GM08714 (cell line): ENCODE data around the gene ATF4.
A peak's percentile ranks its signal among the peaks of the same experiment; 100 is the strongest.

ENCODE experiments used
- H3K4me3 ChIP-seq: fragments of 200-500 bp; sonication (Bioruptor generic); 2 replicates; pipeline ENCODE4 v1.5.1; 2014; ENCODE audit warnings: mild to moderate bottlenecking, low read length, inconsistent platforms
- ZNF274 ChIP-seq: IDR thresholded peaks from 2 replicates; pipeline ENCODE4 v1.6.1; 2012; ENCODE audit warnings: mild to moderate bottlenecking, low read depth, low read length

The ATF4 gene

DNA sequence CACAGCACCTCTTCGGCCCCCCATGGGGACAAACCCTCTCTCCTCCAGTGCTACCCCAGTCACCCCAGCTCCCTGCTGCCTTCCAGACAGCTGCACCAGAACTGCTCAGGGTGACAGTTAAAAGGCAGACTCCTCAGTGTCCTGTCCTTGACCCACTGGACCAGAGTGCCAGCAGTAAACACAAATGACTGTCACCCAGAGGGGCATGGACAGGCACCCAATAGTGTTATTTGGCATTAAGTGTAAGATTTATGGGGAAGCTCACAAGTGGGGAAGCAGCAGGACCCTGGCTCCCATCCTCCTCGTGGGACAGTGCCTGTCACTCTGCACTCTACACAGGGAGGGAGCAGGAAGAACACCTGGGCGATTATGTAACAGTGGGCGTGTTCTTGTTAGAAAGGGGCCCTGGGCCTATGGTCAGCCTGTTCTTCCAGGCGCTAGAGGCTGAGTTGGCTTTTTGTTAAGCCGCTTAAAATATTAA is 7.2 kb downstream of the ATF4 start:
- no peak for TF ChIP-seq ZNF274
- no peak overlapping the region for H3K4me3 ChIP-seq

DNA sequence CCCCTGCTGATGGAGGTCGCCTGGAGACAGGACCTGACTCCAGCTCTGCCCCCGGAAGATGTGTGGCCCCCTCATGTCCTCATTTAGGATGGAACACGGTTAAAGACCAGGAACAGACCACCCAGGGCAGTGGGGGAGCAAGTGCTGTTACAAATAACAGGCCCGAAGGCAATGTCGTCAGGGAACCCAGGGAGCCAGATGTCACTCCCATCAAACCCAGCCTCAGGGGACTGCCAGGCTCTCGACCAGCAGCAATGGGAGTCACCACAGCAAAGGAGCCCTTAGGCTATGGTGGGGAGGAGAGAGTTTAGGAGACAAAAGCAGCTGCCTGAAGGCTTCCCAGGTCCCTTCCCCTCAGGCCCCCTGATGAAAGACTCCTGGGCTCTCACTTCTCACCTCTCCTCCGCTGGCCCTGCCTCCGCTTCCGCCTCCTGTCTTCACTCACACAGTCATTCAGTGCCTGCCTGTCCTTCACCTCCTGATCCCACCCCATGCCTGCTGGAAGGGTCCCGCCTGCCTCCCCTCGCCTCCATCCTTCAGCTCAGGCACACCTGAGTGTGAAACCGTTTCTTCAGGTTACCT is 7.8 kb downstream of the ATF4 start:
- no peak overlapping the region; the same call in 1 of the 2 replicates for H3K4me3 ChIP-seq
- no peak for TF ChIP-seq ZNF274

DNA sequence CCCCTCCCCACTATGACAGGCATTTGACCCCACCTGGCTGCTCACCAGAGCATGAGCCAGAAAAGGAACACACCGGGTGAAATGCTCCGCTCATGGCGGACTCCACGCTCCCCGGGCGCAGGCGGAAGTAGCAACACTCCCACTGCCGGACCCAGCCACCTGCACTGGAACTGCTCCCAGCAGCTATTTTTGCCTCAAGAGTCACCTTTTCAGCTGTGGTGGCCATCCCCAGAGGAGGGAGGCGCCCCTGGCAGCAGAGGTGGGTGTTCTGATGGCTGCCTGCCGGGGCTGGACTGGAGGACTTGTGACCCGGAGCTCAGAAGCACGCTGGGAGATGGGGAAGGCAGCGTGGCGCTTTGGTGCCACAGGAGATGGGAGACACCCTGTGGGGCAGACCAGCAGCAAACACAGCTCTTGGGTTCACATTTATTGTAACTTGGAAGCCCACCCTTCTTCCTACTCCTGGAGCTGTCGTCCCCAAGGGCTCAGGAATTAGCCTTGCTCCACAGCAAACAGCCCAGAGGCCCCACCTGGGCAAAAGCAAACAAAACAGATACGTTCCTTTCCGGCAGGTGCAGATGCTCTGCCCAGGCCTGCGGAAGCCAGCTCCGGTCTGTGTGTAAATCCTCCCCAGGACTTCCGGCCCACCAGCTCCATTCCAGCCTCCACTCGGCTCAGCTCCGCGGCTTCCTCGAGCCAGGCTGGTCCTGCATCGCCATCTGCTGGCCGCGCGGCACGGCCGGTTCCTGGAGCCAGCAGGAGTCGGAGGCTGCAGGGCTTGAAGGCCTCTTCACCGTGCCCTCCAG is 8.5 kb downstream of the ATF4 start:
- H3K4me3 ChIP-seq, result peak overlapping the region; percentile 27; the same call in 1 of the 2 replicates
- no peak for TF ChIP-seq ZNF274

GRCh38 chr22:39529487-39529851 is 9.1 kb downstream of the ATF4 start:
- no peak for TF ChIP-seq ZNF274
- no peak overlapping the region for H3K4me3 ChIP-seq

- TF ChIP-seq ZNF274, result no peak
- H3K4me3 ChIP-seq, result no peak overlapping the region
Observed at GRCh38 chr22:39530116-39530515, 9.8 kb downstream of the ATF4 start.

DNA sequence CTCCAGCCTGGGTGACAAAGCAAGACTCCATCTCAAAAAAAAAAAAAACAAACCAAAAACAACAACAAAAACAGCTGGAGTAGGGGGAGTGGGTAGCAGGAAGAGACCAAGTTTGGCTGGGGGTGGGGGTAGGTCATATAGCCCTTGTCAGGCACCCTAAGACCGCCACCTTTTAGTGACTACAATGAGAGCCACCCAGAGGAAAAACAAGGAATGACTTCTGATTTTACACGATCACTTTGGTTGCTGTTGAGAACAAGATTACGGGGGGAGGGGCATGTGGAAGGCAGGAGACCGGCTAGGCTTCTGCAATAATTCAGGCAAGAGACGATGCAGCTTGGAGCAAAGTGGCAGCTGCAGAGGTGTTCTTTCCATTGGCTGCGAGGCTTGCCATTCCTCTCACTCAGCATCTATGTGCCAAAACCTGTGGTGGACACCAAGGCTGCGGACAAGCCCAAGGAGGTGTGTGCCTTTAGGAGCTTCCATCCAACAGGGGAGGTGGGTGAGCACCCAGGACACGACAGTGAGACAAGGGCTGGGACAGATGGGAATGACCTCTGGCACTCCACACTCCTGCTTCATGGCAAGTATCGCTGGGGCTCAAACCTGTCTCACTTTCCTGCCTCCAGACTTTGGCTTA is 10.4 kb downstream of the ATF4 start:
- TF ChIP-seq ZNF274, result no peak
- no peak overlapping the region; the same call in 1 of the 2 replicates for H3K4me3 ChIP-seq

GRCh38 chr22:39532215-39533073 is 12.1 kb downstream of the ATF4 start, which contains the start of gene RPS19BP1:
Gene RPS19BP1 (minus strand): TSS chr22:39532748. CDS start chr22:39532738, 10 bp downstream.
- no peak for TF ChIP-seq ZNF274
- peak within 1 kb of the TSS; percentile 70 for H3K4me3 ChIP-seq

DNA sequence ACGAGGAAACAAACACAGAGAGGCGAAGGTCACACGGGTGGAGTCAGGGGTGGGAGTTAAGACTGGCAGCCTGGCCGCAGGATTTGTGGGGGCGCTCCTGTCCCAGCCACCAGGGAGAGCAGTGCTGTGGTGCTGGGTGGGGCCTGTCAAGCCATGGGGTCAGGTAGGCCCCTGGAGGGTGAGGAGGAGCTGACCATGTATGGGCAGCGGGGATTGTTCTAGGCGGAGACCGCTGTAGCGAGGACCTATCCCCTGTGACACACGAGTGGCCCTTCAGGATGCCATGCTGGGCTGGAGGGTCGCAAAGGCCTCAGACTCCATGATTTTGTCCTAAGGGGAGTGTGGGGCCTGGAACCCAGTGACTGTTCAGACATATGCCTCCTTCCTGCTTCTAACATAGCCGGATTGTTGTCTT is 13.7 kb downstream of the ATF4 start:
- H3K4me3 ChIP-seq, result no peak overlapping the region
- no peak for TF ChIP-seq ZNF274

GRCh38 chr22:39534591-39535356 is 14.4 kb downstream of the ATF4 start:
- TF ChIP-seq ZNF274, result no peak
- H3K4me3 ChIP-seq, result no peak overlapping the region

GRCh38 chr22:39535357-39535725 is 15.0 kb downstream of the ATF4 start:
- no peak overlapping the region for H3K4me3 ChIP-seq
- TF ChIP-seq ZNF274, result no peak

DNA sequence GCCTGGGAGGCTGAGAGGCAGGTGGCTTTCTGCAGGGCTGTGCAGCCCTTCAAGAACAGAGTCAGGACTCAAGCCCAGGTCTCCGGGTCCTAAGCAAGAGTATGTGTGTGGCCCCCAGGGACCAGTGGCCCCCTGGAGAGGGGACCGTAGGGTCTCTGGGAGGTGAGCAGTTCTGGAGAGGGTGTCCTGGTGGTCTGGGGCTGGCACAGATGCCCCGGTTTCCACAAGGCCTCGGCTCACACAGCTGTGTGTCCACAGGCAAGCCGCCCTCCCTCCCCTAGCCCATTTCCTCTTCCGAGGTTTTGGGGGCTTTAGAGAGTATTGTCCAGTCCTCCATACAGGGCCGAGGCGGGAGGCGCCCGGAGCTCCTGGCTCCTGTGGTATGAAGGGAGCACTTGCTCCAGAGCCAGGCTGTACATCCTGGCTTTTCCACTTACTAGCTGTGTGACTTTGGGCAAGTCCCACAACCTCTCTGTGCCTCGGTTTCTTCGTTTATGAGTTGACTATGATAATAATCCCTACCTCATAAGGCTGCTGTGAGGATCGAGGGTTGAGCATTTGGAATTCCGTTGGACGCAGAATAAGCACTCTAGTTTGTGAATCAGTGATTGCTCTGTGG is 15.6 kb downstream of the ATF4 start:
- no peak for TF ChIP-seq ZNF274
- no peak overlapping the region for H3K4me3 ChIP-seq

DNA sequence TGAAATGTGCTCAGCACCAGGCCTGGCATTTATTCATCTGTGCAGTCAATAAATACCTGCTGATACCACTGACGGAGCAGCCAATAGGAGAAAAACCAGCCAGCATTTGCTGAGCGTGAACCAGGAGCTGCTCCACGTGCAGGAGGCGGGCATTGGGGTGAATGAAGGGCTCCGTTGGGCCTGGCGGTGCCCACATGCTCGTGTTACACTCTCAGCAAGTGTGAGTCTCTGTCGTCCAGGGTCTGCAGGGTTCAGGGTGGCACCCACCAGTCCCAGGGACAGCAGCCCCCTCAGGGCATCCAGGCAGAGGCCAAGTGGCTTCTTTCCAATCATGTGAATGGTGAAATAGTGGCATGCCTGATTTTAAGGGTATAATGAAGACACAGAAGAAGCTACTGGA is 16.3 kb downstream of the ATF4 start:
- H3K4me3 ChIP-seq, result no peak overlapping the region
- TF ChIP-seq ZNF274, result no peak

DNA sequence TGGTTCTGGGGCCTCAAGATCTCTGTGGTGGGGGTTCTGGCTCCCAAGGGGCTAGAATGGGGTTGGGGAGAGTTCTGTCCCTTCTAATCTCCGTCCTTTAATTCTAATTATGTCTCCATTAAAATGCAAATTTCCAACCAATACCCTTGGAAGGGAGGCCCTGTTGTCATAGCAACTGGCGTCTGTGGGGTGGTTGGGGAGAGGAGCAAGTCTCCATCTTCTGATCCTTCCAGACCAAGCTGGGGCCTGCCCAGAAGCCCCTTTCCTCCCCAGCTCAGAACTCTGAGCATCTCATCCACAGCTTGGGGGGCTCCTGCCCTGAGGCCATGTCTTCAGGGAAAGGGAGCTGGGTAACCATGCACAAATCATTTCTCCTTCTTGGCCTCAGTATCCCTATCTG is 17.6 kb downstream of the ATF4 start:
- no peak overlapping the region for H3K4me3 ChIP-seq
- no peak for TF ChIP-seq ZNF274
